ENCODE measurements around the gene ACAP1. TPM values are rescaled to one million over a fixed set of nuclear protein-coding genes. Genes with fewer than 3 reads are reported as not detected.

The ACAP1 gene
- total and polyA plus RNA-seq, 8 donors, result 1.6 to 5.6 (median 3.1) TPM

GRCh38 chr17:7354262-7354843 lies 18.0 kb downstream of the ACAP1 start:
- H3K9me3 ChIP-seq, result no peaks in the 10 kb centered on the region
- FAIRE-seq, result no peak
- DNase-seq, result no peak
- no peaks in the 10 kb centered on the region for H3K36me3 ChIP-seq
- H3K27me3 ChIP-seq, result no peaks in the 10 kb centered on the region
- H3K27ac ChIP-seq, result no peak overlapping the region
- WGBS, 2 donors, result 66 to 71% methylated on average over 9 of the region's 9 CpGs
- H3K4me3 ChIP-seq, result no peak overlapping the region
- intact Hi-C loops (cut with DNase I), result loop anchor here in 2 of 3 donors (10.0 kb wide), 3 partner anchors 80 to 230 kb away; partner anchors contain the start of genes FGF11 (in 2 of the 2), TMEM102 (in 2 of the 2), MPDU1 (in 1 of the 2) and TNFSF13 (in 1 of the 2)
- peaks cover 7 to 21% (median 8%) of the 10 kb centered on the region in 3 donors for H3K4me1 ChIP-seq
- TF ChIP-seq CTCF (IDR thresholded peaks at IDR 0.05), result no peak
- ATAC-seq, result no peak

- DNase-seq, result peak in 4 of 6 donors; percentile 26 to 81 (median 52)
- TF ChIP-seq CTCF (IDR thresholded peaks at IDR 0.05), result no peak
These were observed 18.7 kb downstream of the ACAP1 start, which contains the start of gene TMEM95 for GRCh38 chr17:7355053-7355452. TSS of gene TMEM95 (plus strand) at chr17:7355156. CDS start at chr17:7355205, 49 bp downstream.

GRCh38 chr17:7355573-7355972 lies 19.2 kb downstream of the ACAP1 start:
- H3K4me3 ChIP-seq, result no peak overlapping the region
- H3K27me3 ChIP-seq, result no peaks in the 10 kb centered on the region
- ATAC-seq (no peak), DNase-seq (no peak), FAIRE-seq (no peak)
- no peak overlapping the region for H3K27ac ChIP-seq
- no peak for TF ChIP-seq CTCF (IDR thresholded peaks at IDR 0.05)
- no peaks in the 10 kb centered on the region for H3K9me3 ChIP-seq
- intact Hi-C loops (cut with DNase I), result loop anchor here in 2 of 3 donors (10.0 kb wide), 3 partner anchors 79 to 229 kb away; partner anchors contain the start of genes FGF11 (in 2 of the 2), TMEM102 (in 2 of the 2), MPDU1 (in 1 of the 2) and TNFSF13 (in 1 of the 2)
- WGBS, 2 donors, result 71 to 77% methylated on average over 8 of the region's 8 CpGs
- H3K4me1 ChIP-seq, result peaks cover 0 to 14% (median 8%) of the 10 kb centered on the region in 3 donors
- H3K36me3 ChIP-seq, result no peaks in the 10 kb centered on the region

More at GRCh38 chr17:7355053-7355452, 18.7 kb downstream of the ACAP1 start, which contains the start of gene TMEM95:
- 54 to 55% methylated on average over 10 of the region's 10 CpGs for WGBS, 2 donors
- Histone ChIP-seq H3K27ac (no peak within 1 kb of the TSS), H3K27me3 (no peaks in the 10 kb centered on the region), H3K9me3 (no peaks in the 10 kb centered on the region), H3K36me3 (no peaks in the 10 kb centered on the region), H3K4me3 (no peak within 1 kb of the TSS), H3K4me1 (peaks cover under 1 to 19% (median 8%) of the 10 kb centered on the region in 3 donors)
- no peak for FAIRE-seq
- no peak for ATAC-seq
- intact Hi-C loops (cut with DNase I), result loop anchor here in 2 of 3 donors (10.0 kb wide), 3 partner anchors 80 to 230 kb away; partner anchors contain the start of genes FGF11 (in 2 of the 2), TMEM102 (in 2 of the 2), MPDU1 (in 1 of the 2) and TNFSF13 (in 1 of the 2)

- no peak overlapping the region for H3K27ac ChIP-seq
- WGBS, 2 donors, result 6% methylated on average over 12 of the region's 12 CpGs
- peaks cover 0 to 12% (median 8%) of the 10 kb centered on the region in 3 donors for H3K4me1 ChIP-seq
- no peaks in the 10 kb centered on the region for H3K36me3 ChIP-seq
- TF ChIP-seq CTCF (IDR thresholded peaks at IDR 0.05), result peak; percentile 62 to 88 (median 80)
- DNase-seq (peak; percentile 75 to 93 (median 88)), ATAC-seq (peak; percentile 21 to 61 (median 54)), FAIRE-seq (no peak)
- H3K9me3 ChIP-seq, result no peaks in the 10 kb centered on the region
- intact Hi-C loops (cut with DNase I), result loop anchor here in 2 of 3 donors (10.0 kb wide), 3 partner anchors 79 to 229 kb away; partner anchors contain the start of genes FGF11 (in 2 of the 2), TMEM102 (in 2 of the 2), MPDU1 (in 1 of the 2) and TNFSF13 (in 1 of the 2)
- H3K27me3 ChIP-seq, result no peaks in the 10 kb centered on the region
- H3K4me3 ChIP-seq, result no peak overlapping the region
These were observed 19.8 kb downstream of the ACAP1 start for GRCh38 chr17:7356072-7356549.
